K562 (cell line): ENCODE measurements around the gene SIRT2. TPM values are rescaled to one million over a fixed set of nuclear protein-coding genes. Genes with fewer than 3 reads are reported as not detected.
A peak's percentile ranks its signal among the peaks of the same experiment; 100 is the strongest.

Experiments used
- ATAC-seq: fragments of 200-7000 bp; cut with Tn5 transposase; 3 replicates; pipeline ENCODE4 v1.9.1; 2020; ENCODE audit warnings: moderate library complexity
- BruUV-seq: library from RNA; stranded (reverse); fragments of 400-500 nt; replicated peaks from 2 replicates; lab custom pipeline; 2021; lab: Mats Ljungman, UMichigan
- CTCF ChIA-PET: fragments of 300-600 bp; formaldehyde crosslinking; extraction: SDS; loops from one replicate; lab custom pipeline; 2021; ENCODE audit warnings: low intra/inter-chr PET ratio; lab: Yijun Ruan, JAX
- POLR2A ChIA-PET: fragments of 300-600, 350-650 bp; sonication (Branson Sonifier 250); formaldehyde crosslinking; extraction: SDS; loops from one replicate; lab custom pipeline; 2021; ENCODE audit warnings: antibody characterized with exemption, inconsistent platforms; lab: Yijun Ruan, JAX
- DNase-seq, 4 experiments: peaks; one replicate each; pipeline versions ENCODE4 v3.0.0 to v3.0.0-alpha.2; 2011 to 2018; ENCODE audit warnings: low spot score in 3 of 4, mixed read lengths in 3 of 4; ENCODE audit errors: extremely low read depth in 1 of 4
- FAIRE-seq: peaks from 2 replicates; lab custom pipeline; 2011; peaks lifted over from hg19 to GRCh38; lab: Jason Lieb, UNC
- H2AFZ ChIP-seq: 2 replicates; pipeline ENCODE4 v1.6.0; 2011; ENCODE audit warnings: low read depth, low read length, control low read depth, inconsistent platforms
- H3K27ac ChIP-seq: fragments of 200-600 bp; 3 replicates; pipeline ENCODE4 v1.8.0; 2011; ENCODE audit warnings: low read depth, mild to moderate bottlenecking, control low read depth, inconsistent platforms, low read length, moderate library complexity, mixed read lengths; ENCODE audit errors: extremely low read depth
- H3K27me3 ChIP-seq, 2 experiments: fragments of 300-600 bp in 1 of 2; 2 replicates in 1 of 2; 3 replicates in 1 of 2; pipeline versions ENCODE4 v1.6.0 to v1.8.0; 2011; ENCODE audit warnings: inconsistent platforms in 2 of 2, low read length in 2 of 2, mild to moderate bottlenecking in 1 of 2, mixed read lengths in 1 of 2, moderate library complexity in 1 of 2; ENCODE audit not compliant: control insufficient read depth in 2 of 2, insufficient read depth in 2 of 2
- H3K36me3 ChIP-seq: fragments of 300-600 bp; 3 replicates; pipeline ENCODE4 v1.8.0; 2011; ENCODE audit warnings: mild to moderate bottlenecking, low read length, inconsistent platforms; ENCODE audit not compliant: control insufficient read depth, insufficient read depth
- H3K4me1 ChIP-seq, 2 experiments: fragments of 200-600 bp in 1 of 2; replicated peaks in 1 of 2; 2 replicates in 1 of 2; 3 replicates in 1 of 2; pipeline versions ENCODE4 v1.5.1 to v1.8.0; 2011; ENCODE audit warnings: inconsistent platforms in 2 of 2, low read length in 2 of 2, mild to moderate bottlenecking in 1 of 2, mixed read lengths in 1 of 2, moderate library complexity in 1 of 2; ENCODE audit not compliant: control insufficient read depth in 2 of 2, insufficient read depth in 2 of 2
- H3K4me2 ChIP-seq: 2 replicates; pipeline ENCODE4 v1.6.1; 2011; ENCODE audit warnings: low read length, control low read depth, inconsistent platforms, mixed read lengths; ENCODE audit not compliant: insufficient read depth
- H3K4me3 ChIP-seq: fragments of 200-600 bp; sonication (generic), shearing (Covaris generic); 2 replicates; pipeline ENCODE4 v1.5.1; 2016; ENCODE audit warnings: control low read depth, inconsistent platforms
- H3K79me2 ChIP-seq: fragments of 200-600 bp; 3 replicates; pipeline ENCODE4 v1.8.0; 2011; ENCODE audit warnings: low read length, inconsistent platforms; ENCODE audit not compliant: control insufficient read depth, insufficient read depth
- H3K9ac ChIP-seq, 2 experiments: 2 replicates each; pipeline versions ENCODE4 v1.6.0 to v1.6.1; 2011; ENCODE audit warnings: low read depth in 2 of 2, low read length in 2 of 2, control low read depth in 1 of 2, inconsistent platforms in 1 of 2, mild to moderate bottlenecking in 1 of 2, mixed read lengths in 1 of 2; ENCODE audit not compliant: insufficient read depth in 1 of 2
- H3K9me1 ChIP-seq: one replicate; pipeline ENCODE4 v1.6.0; 2011; ENCODE audit warnings: inconsistent platforms, mild to moderate bottlenecking, low read length, moderate library complexity; ENCODE audit not compliant: control insufficient read depth, insufficient read depth
- H3K9me3 ChIP-seq: replicated peaks from 2 replicates; pipeline ENCODE4 v1.5.1; 2011; ENCODE audit warnings: low read depth, low read length, inconsistent platforms; ENCODE audit not compliant: control insufficient read depth, insufficient read depth
- H4K20me1 ChIP-seq: replicated peaks from 2 replicates; pipeline ENCODE4 v1.6.1; 2011; ENCODE audit warnings: low read length, inconsistent platforms, mixed read lengths; ENCODE audit not compliant: control insufficient read depth, insufficient read depth
- NR2C1 ChIP-seq, 2 experiments: fragments of 450-650 bp; IDR thresholded peaks; 2 replicates each; pipeline ENCODE4 v1.6.1; 2017; ENCODE audit warnings: mild to moderate bottlenecking in 2 of 2, antibody characterized with exemption in 1 of 2, inconsistent platforms in 1 of 2, missing compliant biosample characterization in 1 of 2, missing genetic modification characterization in 1 of 2
- NR2C2 ChIP-seq, 2 experiments: fragments of 200-800 bp in 1 of 2; sonication (Bioruptor generic) in 1 of 2; sonication (generic) in 1 of 2; formaldehyde crosslinking in 1 of 2; IDR thresholded peaks; 2 replicates each; pipeline versions ENCODE4 v1.6.1 to v1.8.0; 2016 to 2022; ENCODE audit warnings: mild to moderate bottlenecking in 1 of 2, missing compliant biosample characterization in 1 of 2, missing genetic modification characterization in 1 of 2, missing genetic modification reagents in 1 of 2
- WGBS: fragments of 100-300 bp; shearing (Covaris generic); methylation state at CpG from one replicate; pipeline ENCODE4 v1.1.6; 2016; ENCODE audit warnings: low coverage, mixed read lengths; ENCODE audit not compliant: insufficient coverage; ENCODE audit errors: missing lambda C conversion rate; 5-methylcytosine and 5-hydroxymethylcytosine counted together
- in situ Hi-C: fragments of 300-500 bp; cut with MboI; formaldehyde crosslinking; loops from 4 replicates; pipeline ENCODE4 v1.15.0; 2018; ENCODE audit warnings: inconsistent platforms, mixed read lengths
- intact Hi-C: fragments of 100-400 bp; cut with micrococcal nuclease; formaldehyde crosslinking; loops from 2 replicates; pipeline ENCODE4 v1.14.2; 2022
- polyA plus RNA-seq, 8 experiments: library from polyadenylated mRNA; depleted of rRNA in 4 of 8; stranded (reverse) in 5 of 8; unstranded in 3 of 8; fragments of >200 nt; fragmentation: Nextera tagmentation in 2 of 8; fragmentation: Illumina TruSeq in 1 of 8; extraction: Ambion mirVana in 2 of 8; extraction: Trizol in 1 of 8; gene quantifications; 2 replicates each; pipeline versions ENCODE4 v1.2.1 to v1.2.3, GENCODE V29; 2011 to 2014; ENCODE audit warnings: inconsistent platforms in 1 of 8, missing spikeins in 1 of 8
- total RNA-seq, 7 experiments: library from RNA; depleted of rRNA in 6 of 7; stranded (reverse); fragments of >200 nt in 6 of 7; fragmentation: Illumina TruSeq in 2 of 7; extraction: Trizol in 2 of 7; gene quantifications; 2 replicates each; pipeline versions ENCODE4 v1.2.1 to v1.2.3, GENCODE V29; 2011 to 2021; ENCODE audit warnings: low replicate concordance in 1 of 7
- TF ChIP-seq, protein P1 (sequence below): sonication (generic); formaldehyde crosslinking; IDR thresholded peaks from 2 replicates; pipeline ENCODE4 v1.8.0; 2022; ENCODE audit warnings: missing genetic modification reagents, mild to moderate bottlenecking, borderline replicate concordance

Gene SIRT2
- total and polyA plus RNA-seq, 9 of the 15 experiments (the other 6 are each of a cell fraction or from before 2014, with no cell fraction given) = 2.3 to 35.2 (median 22.9) TPM

DNA sequence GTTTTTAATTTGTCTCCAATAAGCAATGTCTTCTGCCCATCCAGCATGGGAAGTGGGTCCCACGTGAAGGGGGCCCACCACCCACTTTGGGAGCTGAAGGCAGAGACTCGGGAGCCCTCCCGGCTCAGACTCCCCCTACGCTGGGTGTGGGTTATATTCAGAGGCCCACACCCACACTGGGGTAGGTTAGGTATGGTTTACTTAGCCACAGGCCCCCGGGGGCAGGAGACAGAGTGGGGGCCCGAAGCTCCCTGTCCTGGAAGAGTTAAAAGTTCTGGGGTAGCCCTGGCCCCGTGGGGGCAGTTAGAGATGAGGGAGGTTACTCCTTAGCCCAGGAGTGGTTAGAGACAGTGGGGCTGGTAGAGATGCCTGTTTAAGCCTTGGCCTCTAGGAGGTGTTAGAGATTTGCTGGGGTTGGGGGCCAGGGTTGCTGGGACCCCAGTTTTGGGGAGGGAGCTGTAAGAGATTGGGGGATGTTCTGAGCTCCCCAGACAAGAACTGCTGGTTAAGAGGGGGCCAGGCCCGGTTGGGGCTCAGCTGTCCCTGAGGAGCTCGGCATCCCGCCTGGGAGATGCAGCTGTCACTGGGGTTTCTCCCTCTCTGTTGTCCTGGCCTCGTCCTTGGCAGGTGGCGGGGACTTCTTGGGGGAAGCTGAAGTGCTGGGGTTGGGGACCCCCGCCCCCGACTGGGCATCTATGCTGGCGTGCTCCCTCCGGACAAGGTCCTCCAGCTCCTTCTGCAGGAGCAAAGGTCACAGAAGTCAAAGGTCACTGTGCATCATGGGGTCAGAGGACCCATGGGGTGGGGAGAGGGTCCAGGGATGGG is 20.6 kb downstream of the SIRT2 start:
- 75% methylated on average over 16 of the region's 16 CpGs for WGBS
- H3K36me3 ChIP-seq = peaks cover 5% of the 10 kb centered on the region; the same call in 1 of the 3 replicates
- intact Hi-C loops = no loop called here
- FAIRE-seq (no peak), DNase-seq (no peak), ATAC-seq (peak; percentile 13; the same call in 1 of the 3 replicates)
- H2AFZ ChIP-seq = peak overlapping the region; percentile 83
- H3K9me3 ChIP-seq = no peaks in the 10 kb centered on the region
- H3K27me3 ChIP-seq = no peaks in the 10 kb centered on the region
- H4K20me1 ChIP-seq = no peaks in the 10 kb centered on the region
- H3K4me1 ChIP-seq = peaks cover 21 to 60% of the 10 kb centered on the region in 2 experiments; a peak in 4 of 5 replicates
- CTCF ChIA-PET = no interaction called here
- POLR2A ChIA-PET = interaction anchor here (0.7 to 1.2 kb wide), 4 partner anchors 9 to 299 kb away, joined by 3 to 4 read pairs (median 3); no protein-coding TSS in a partner anchor
- in situ Hi-C loops = no loop called here
- no peaks in the 10 kb centered on the region for H3K9me1 ChIP-seq
- no peak overlapping the region for H3K4me3 ChIP-seq
- no peak overlapping the region for H3K4me2 ChIP-seq
- H3K79me2 ChIP-seq = no peaks in the 10 kb centered on the region
- H3K9ac ChIP-seq = peak overlapping the region; percentile 9 to 87; a peak in 3 of 4 replicates
- peak overlapping the region; percentile 8; the same call in 2 of the 3 replicates for H3K27ac ChIP-seq
- no TSS peak for BruUV-seq
- TF ChIP-seq NR2C2 (CRISPR knock-in tag; IDR thresholded peaks at IDR 0.05) = no peak
- peak; percentile 73 for TF ChIP-seq NR2C2 (tag; IDR thresholded peaks at IDR 0.05)
- TF ChIP-seq, protein P1, sequence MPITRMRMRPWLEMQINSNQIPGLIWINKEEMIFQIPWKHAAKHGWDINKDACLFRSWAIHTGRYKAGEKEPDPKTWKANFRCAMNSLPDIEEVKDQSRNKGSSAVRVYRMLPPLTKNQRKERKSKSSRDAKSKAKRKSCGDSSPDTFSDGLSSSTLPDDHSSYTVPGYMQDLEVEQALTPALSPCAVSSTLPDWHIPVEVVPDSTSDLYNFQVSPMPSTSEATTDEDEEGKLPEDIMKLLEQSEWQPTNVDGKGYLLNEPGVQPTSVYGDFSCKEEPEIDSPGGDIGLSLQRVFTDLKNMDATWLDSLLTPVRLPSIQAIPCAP (CRISPR knock-in tag) = no peak
- TF ChIP-seq NR2C1 (IDR thresholded peaks at IDR 0.05) = peak; percentile 89
- TF ChIP-seq NR2C1 (tag; IDR thresholded peaks at IDR 0.05) = peak; percentile 85
